ENCODE results near the gene B4GALNT1. TPM values are rescaled to one million over a fixed set of nuclear protein-coding genes. Genes with fewer than 3 reads are reported as not detected.

The B4GALNT1 gene
- total RNA-seq, 1 donor from 2014 or later = 18.6 TPM

DNA sequence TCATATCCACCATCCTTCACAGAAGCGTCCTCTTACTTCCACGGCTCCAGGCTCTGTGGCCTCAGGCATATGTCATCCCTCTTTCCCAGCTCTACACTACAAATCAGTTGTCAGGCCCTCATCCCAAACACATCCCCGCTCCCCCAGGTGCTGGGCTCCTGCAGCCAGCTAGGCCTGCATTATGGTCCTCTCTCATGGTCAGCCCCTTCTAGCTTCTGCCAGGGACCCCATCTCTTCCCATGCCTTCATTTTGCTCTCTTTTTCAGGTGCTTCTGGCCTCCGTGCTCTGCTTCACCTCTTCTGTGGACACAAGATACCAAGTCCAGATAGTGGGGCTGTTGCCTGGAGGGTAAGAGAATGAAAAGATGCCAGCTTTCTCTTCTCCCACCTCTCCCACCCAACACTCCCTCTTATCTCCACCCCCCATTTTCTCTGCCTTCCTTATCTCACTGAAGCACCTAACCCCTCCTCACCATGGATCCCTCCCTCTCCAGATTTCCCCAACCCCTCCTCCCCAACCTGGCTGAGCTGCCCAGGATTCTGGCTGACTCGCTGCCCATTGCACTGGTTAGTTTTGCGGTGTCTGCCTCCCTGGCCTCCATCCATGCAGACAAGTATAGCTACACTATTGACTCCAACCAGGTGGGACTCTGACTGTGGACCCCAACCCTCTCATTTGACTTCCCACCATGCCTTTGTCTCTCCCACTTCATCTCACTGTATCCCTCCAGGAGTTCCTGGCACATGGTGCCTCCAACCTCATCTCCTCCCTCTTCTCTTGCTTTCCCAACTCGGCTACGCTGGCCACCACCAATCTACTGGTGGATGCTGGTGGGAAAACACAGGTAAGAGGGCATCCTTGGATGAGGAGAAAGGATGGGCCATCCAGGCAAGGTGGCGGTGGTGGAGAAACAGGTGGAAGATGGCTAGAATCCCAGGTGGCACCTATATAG is 10.4 kb downstream of the B4GALNT1 start:
- Mint-ChIP-seq H3K4me1 (peaks cover 20% of the 10 kb centered on the region), H3K36me3 (ENCODE audit: low read depth) (peaks cover 20% of the 10 kb centered on the region), H3K27me3 (ENCODE audit: low read depth) (peaks cover 77% of the 10 kb centered on the region), H3K27ac (ENCODE audit: unreplicated experiment) (no peak overlapping the region), H3K4me3 (peak overlapping the region; percentile 86), H3K9me3 (no peaks in the 10 kb centered on the region)
- DNase-seq (ENCODE audit: low read depth, low spot score) = no peak
- TF ChIP-seq, protein P1, sequence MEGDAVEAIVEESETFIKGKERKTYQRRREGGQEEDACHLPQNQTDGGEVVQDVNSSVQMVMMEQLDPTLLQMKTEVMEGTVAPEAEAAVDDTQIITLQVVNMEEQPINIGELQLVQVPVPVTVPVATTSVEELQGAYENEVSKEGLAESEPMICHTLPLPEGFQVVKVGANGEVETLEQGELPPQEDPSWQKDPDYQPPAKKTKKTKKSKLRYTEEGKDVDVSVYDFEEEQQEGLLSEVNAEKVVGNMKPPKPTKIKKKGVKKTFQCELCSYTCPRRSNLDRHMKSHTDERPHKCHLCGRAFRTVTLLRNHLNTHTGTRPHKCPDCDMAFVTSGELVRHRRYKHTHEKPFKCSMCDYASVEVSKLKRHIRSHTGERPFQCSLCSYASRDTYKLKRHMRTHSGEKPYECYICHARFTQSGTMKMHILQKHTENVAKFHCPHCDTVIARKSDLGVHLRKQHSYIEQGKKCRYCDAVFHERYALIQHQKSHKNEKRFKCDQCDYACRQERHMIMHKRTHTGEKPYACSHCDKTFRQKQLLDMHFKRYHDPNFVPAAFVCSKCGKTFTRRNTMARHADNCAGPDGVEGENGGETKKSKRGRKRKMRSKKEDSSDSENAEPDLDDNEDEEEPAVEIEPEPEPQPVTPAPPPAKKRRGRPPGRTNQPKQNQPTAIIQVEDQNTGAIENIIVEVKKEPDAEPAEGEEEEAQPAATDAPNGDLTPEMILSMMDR (conservative IDR thresholded peaks at IDR 0.05) = no peak

DNA sequence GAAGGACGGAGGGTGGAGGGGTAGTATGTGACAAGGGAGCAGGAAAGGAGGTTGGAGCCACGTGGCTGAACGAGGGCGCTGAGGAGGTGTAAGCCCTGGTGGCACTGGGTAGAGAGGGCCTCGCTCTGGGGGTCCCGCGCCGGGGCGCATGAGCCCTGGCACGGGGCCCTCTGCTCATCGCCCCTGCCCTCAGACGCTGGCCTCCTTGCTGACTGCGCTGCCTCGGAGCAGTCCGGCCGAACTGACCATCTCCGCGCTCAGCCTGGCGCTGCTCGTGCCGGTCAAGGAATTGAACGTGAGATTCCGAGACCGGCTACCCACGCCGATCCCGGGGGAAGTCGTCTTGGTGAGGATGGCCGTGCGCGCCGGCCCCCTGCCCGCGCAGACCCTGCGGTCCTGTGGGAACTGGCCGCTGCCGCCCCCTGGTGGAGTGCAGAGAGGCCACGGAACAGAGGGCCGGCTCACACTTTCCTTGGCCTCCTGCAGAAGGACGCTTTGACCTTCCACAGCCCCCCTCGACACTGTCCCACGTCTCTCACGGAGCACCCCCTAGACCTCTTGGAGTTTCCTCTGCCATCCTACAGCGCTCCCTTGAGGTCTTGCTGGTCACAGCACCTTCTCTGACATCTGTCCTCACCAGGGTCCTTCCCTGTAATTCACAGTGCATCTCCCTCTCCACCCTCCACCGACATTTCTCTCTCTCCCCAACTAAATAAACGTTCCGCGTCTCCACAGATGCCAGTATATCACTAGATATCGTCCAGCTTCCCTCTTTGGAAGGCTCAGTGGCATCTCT is 11.3 kb downstream of the B4GALNT1 start:
- peaks cover 20% of the 10 kb centered on the region for H3K4me1 Mint-ChIP-seq
- no peak overlapping the region for H3K27ac Mint-ChIP-seq (ENCODE audit: unreplicated experiment)
- H3K36me3 Mint-ChIP-seq (ENCODE audit: low read depth) = peaks cover 21% of the 10 kb centered on the region
- DNase-seq (ENCODE audit: low read depth, low spot score) = peak; percentile 81
- TF ChIP-seq, protein P1 (conservative IDR thresholded peaks at IDR 0.05) = peak; percentile 96
- peaks cover 77% of the 10 kb centered on the region for H3K27me3 Mint-ChIP-seq (ENCODE audit: low read depth)
- H3K4me3 Mint-ChIP-seq = peak overlapping the region; percentile 86
- H3K9me3 Mint-ChIP-seq = no peaks in the 10 kb centered on the region

DNA sequence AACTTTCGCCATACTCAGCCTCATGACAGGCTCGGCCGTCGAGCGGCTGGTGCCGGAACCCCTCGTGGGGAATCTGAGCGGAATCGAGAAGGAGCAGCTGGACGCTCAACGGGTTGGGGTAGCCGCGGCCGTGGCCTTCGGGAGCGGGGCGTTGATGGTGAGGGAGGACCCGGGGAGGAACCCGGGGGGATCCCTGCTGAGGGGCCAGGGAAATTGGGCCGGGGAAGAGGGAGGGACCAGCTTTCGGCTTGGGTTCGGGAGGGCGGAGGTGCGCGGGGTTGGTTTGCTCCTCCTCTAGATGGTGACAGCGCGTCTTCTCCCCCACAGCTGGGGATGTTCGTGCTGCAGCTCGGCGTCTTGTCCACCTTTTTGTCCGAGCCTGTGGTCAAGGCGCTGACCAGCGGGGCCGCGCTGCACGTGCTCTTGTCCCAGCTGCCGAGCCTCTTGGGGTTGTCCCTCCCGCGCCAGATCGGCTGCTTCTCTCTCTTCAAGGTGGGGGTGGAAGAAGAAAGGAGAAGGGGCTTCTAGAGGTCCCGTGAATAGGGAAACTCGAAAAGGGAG is 12.0 kb downstream of the B4GALNT1 start:
- Mint-ChIP-seq H3K4me3 (peak overlapping the region; percentile 86), H3K4me1 (peaks cover 20% of the 10 kb centered on the region), H3K27me3 (ENCODE audit: low read depth) (peaks cover 77% of the 10 kb centered on the region), H3K36me3 (ENCODE audit: low read depth) (peaks cover 22% of the 10 kb centered on the region), H3K27ac (ENCODE audit: unreplicated experiment) (no peak overlapping the region), H3K9me3 (no peaks in the 10 kb centered on the region)
- TF ChIP-seq, protein P1 (conservative IDR thresholded peaks at IDR 0.05) = no peak
- DNase-seq (ENCODE audit: low read depth, low spot score) = no peak

DNA sequence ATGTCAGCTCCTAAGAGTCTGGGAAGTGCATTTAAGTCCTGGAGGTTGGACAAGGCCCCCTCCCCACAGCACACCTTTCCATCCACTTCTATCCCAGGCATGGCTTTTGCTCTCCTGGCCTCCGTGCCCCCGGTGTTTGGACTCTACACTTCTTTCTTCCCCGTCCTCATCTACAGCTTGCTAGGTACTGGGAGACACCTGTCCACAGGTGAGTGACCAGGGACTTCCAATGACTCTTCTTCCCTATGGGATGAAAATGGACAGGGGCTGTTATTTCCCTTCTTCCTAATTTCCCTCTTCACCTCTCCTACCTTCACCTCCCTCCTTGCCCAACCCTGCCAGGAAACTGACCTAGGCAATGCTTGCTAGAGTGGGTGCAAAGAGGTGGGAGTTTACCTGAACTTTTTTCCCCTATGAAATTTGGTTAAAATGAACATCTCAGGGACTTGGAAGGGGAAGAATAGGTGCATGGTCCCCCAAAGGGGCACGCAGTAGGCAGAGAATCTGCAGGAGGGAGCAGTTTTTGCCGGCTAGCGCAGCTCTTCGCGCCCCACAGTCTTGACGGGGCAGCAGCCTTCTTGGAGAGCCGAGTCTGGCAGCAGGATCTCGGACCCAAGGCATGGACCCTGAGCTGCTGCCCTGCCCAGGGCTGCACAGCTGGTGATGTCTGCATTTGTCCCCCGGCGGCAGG is 12.6 kb downstream of the B4GALNT1 start:
- peaks cover 27% of the 10 kb centered on the region for H3K36me3 Mint-ChIP-seq (ENCODE audit: low read depth)
- no peak for DNase-seq (ENCODE audit: low read depth, low spot score)

More for the DNA sequence above, 12.6 kb downstream of the B4GALNT1 start:
- peaks cover 20% of the 10 kb centered on the region for H3K4me1 Mint-ChIP-seq
- H3K27ac Mint-ChIP-seq (ENCODE audit: unreplicated experiment) = no peak overlapping the region
- TF ChIP-seq, protein P1 (conservative IDR thresholded peaks at IDR 0.05) = no peak
- H3K9me3 Mint-ChIP-seq = no peaks in the 10 kb centered on the region
- peak overlapping the region; percentile 51 for H3K4me3 Mint-ChIP-seq
- peaks cover 79% of the 10 kb centered on the region for H3K27me3 Mint-ChIP-seq (ENCODE audit: low read depth)
